Chondrocyte (in vitro differentiated cells): ENCODE data around the gene STAT6. TPM values are rescaled to one million over a fixed set of nuclear protein-coding genes. Genes with fewer than 3 reads are reported as not detected.

Experiments used
- DNase-seq: peaks from one replicate; pipeline ENCODE4 v3.0.0; 2021; ENCODE audit warnings: mixed read lengths, low spot score
- H3K27ac Mint-ChIP-seq: one replicate; pipeline ENCODE4 v1.8.0; 2021; ENCODE audit warnings: mild to moderate bottlenecking, moderate library complexity, mixed read lengths; ENCODE audit not compliant: unreplicated experiment
- H3K27me3 Mint-ChIP-seq: 2 replicates; pipeline ENCODE4 v1.8.0; 2021; ENCODE audit warnings: low read depth, mixed read lengths
- H3K36me3 Mint-ChIP-seq: 2 replicates; pipeline ENCODE4 v1.8.0; 2021; ENCODE audit warnings: low read depth, mixed read lengths
- H3K4me1 Mint-ChIP-seq: 2 replicates; pipeline ENCODE4 v1.8.0; 2021; ENCODE audit warnings: low read depth, mild to moderate bottlenecking, mixed read lengths
- H3K4me3 Mint-ChIP-seq: one replicate; pipeline ENCODE4 v1.8.0; 2021; ENCODE audit warnings: mild to moderate bottlenecking, moderate library complexity, mixed read lengths; ENCODE audit not compliant: unreplicated experiment
- H3K9me3 Mint-ChIP-seq: 2 replicates; pipeline ENCODE4 v1.8.0; 2021; ENCODE audit warnings: low read depth, mixed read lengths
- total RNA-seq: library from RNA; stranded (reverse); gene quantifications from 3 replicates; pipeline ENCODE4 v1.2.1, GENCODE V29; 2021
- TF ChIP-seq, protein P1 (sequence below): fragments of 200-600 bp; sonication (generic); IDR thresholded peaks from 2 replicates; pipeline ENCODE4 v1.5.0; 2021; ENCODE audit warnings: antibody characterized with exemption, mild to moderate bottlenecking, moderate library complexity

Gene STAT6
- total RNA-seq, 1 donor from 2014 or later: 89.4 TPM

DNA sequence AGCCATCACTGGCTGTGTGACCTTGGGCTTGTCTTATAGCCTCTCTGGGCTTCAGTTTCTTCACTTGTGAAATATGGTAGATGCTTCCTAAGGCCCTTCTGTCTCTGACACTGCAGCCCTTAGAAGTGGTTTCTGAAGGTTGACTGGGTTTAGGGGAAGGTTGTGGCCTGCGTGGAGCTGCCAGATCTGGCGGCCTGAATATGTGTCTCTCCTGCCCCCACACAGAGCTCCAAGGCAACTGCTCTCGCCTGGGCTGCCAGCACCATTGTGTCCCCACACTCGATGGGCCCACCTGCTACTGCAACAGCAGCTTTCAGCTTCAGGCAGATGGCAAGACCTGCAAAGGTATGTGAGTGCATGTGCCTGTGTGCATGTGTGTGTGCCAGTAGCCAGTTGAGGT, 32.3 kb upstream of the STAT6 start:
- Mint-ChIP-seq H3K4me1 (peaks cover 67% of the 10 kb centered on the region), H3K9me3 (no peaks in the 10 kb centered on the region), H3K27me3 (no peaks in the 10 kb centered on the region), H3K4me3 (no peak overlapping the region), H3K27ac (peak overlapping the region; percentile 61), H3K36me3 (peaks cover 59% of the 10 kb centered on the region)
- TF ChIP-seq, protein P1, sequence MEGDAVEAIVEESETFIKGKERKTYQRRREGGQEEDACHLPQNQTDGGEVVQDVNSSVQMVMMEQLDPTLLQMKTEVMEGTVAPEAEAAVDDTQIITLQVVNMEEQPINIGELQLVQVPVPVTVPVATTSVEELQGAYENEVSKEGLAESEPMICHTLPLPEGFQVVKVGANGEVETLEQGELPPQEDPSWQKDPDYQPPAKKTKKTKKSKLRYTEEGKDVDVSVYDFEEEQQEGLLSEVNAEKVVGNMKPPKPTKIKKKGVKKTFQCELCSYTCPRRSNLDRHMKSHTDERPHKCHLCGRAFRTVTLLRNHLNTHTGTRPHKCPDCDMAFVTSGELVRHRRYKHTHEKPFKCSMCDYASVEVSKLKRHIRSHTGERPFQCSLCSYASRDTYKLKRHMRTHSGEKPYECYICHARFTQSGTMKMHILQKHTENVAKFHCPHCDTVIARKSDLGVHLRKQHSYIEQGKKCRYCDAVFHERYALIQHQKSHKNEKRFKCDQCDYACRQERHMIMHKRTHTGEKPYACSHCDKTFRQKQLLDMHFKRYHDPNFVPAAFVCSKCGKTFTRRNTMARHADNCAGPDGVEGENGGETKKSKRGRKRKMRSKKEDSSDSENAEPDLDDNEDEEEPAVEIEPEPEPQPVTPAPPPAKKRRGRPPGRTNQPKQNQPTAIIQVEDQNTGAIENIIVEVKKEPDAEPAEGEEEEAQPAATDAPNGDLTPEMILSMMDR: no peak
- DNase-seq: no peak

DNA sequence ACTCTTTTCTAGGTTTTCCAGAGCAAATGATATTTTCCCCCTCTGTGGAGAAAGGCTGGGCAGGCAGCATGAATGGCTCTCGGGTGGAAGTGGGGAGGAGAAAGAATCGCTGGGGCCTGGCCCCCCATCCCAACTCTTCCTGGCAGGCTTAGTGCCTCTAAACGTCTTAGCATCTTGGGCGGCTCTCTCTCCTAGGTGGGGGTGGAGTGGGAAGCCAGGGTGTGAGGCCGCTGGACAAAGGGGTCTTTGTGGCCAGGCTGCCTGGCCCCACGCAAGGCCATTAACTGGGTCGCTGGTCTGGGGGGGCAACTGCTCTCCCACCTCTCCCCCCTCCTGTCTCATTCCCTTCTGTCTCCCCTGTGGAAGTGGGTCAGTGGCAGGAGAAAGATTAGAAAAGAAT, 31.6 kb upstream of the STAT6 start:
- Mint-ChIP-seq H3K27ac (peak overlapping the region; percentile 61), H3K4me1 (peaks cover 67% of the 10 kb centered on the region), H3K27me3 (no peaks in the 10 kb centered on the region), H3K9me3 (no peaks in the 10 kb centered on the region), H3K4me3 (no peak overlapping the region), H3K36me3 (peaks cover 59% of the 10 kb centered on the region)
- no peak for DNase-seq
- TF ChIP-seq, protein P1: no peak

DNA sequence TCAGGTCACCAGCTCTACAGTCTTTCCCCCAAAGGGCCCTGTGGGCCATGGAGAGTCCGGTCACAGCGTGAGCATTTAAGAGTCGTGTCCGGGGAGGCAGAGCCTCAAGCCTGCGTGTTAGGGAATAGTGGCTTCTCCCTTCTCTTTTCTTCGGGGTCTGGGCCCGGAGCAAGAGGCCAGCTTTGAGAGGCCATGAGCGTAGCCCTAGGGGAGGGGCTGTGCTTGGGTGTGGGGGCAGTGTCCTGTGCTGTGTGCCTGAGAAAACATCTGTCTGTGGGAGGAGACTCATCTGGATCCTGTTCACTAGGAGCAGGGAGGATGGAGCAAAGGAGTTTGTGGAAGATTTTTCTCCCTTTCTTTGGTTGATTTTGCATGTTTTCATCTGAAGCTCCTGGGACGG, 31.0 kb upstream of the STAT6 start:
- H3K36me3 Mint-ChIP-seq: peaks cover 56% of the 10 kb centered on the region
- H3K27me3 Mint-ChIP-seq: no peaks in the 10 kb centered on the region

DNA sequence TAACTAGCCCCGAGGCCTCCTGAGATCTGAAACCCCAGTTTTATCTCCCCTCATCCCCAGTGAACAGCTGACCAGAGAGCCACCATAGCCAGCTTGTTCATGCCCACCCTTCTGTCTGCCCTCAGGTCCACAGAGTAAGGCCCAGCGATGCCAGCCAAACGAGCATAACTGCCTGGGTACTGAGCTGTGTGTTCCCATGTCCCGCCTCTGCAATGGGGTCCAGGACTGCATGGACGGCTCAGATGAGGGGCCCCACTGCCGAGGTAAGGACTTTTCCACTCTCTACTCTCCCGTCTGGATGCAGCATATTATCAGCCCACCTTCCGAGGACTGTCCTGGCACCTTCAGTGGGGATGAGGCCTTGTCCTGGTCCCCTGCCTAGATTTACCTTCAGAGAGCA, 30.1 kb upstream of the STAT6 start:
- peaks cover 53% of the 10 kb centered on the region for H3K36me3 Mint-ChIP-seq
- H3K4me1 Mint-ChIP-seq: peaks cover 65% of the 10 kb centered on the region
- no peak overlapping the region for H3K27ac Mint-ChIP-seq

More for the DNA sequence above, 31.0 kb upstream of the STAT6 start:
- Mint-ChIP-seq H3K4me3 (no peak overlapping the region), H3K4me1 (peaks cover 66% of the 10 kb centered on the region), H3K9me3 (no peaks in the 10 kb centered on the region), H3K27ac (peak overlapping the region; percentile 76)
- DNase-seq: no peak
- TF ChIP-seq, protein P1: no peak

DNA sequence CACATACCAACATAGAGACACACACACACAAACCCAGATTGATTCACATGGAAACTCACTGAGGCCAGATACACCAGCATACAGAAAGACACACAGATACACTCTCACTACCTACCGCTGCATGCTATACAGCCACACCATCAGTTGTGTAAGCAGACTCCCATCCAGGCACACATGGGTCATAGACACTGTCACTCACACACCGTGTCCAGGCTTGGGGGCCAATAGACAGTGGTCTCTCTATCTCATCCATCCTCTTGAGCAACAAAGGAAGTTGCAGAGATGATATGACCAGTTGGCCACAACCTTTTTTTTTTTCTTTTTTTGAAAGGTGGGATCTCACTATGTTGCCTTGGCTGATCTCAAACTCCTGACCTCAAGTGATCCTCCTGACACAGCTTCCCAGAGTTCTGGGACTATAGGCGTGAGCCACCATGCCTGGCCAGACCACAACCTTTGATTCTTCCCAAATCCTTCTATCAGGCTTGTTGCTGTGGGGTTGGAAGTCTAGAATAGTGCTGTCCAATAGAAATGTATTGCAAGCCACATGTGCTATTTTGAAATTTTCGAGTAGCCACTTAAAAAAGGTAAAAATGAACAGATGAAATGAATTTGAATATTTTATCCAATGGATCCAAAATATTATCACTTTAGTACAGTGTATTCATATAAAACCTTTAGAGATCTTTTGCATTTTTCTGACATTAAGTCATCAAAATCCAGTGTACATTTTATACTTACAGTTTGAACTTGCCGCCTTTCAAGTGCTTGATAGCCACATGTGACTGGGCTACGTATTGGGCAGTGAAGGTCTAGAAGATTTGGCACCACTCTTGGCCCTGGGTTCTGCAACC, 28.9 kb upstream of the STAT6 start:
- TF ChIP-seq, protein P1: no peak
- peaks cover 44% of the 10 kb centered on the region for H3K36me3 Mint-ChIP-seq
- no peaks in the 10 kb centered on the region for H3K9me3 Mint-ChIP-seq
- H3K27ac Mint-ChIP-seq: peak overlapping the region; percentile 11
- no peak overlapping the region for H3K4me3 Mint-ChIP-seq
- H3K27me3 Mint-ChIP-seq: no peaks in the 10 kb centered on the region
- DNase-seq: no peak
- peaks cover 66% of the 10 kb centered on the region for H3K4me1 Mint-ChIP-seq

More for the DNA sequence above, 30.1 kb upstream of the STAT6 start:
- Mint-ChIP-seq H3K9me3 (no peaks in the 10 kb centered on the region), H3K27me3 (no peaks in the 10 kb centered on the region), H3K4me3 (no peak overlapping the region)
- TF ChIP-seq, protein P1: no peak
- no peak for DNase-seq
